ENCODE data around the gene MARK4.

Gene MARK4

DNA sequence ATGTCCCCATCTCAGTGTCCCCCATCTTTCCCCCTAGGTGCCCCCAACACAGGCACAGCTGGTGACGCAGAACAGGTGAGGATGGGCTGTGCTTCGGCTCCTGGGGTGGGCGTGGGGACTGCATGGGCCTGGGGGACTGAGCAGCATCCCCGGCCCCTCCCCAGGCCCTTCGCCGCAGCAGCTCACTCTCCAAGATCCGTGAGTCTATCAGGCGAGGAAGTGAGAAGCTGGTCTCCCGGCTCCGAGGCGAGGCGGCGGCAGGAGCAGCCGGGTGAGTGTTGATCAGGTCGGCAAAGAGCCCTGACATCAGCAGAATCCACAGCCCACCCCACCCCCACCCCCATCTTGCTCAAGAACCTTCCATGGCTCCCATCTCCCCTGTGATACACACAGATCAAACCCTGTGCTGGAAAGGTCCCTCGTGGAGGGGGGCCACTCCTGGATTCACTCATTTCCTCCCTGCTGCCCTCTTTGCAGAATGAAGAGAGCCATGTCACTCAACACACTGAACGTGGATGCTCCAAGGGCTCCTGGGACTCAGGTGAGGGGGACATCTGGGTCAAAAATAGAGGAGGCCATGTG, 99.5 kb downstream of the MARK4 start:
- no peak overlapping the region for H3K4me3 ChIP-seq (ENCODE audit: low read depth, low read length)
- TF ChIP-seq, protein P1, sequence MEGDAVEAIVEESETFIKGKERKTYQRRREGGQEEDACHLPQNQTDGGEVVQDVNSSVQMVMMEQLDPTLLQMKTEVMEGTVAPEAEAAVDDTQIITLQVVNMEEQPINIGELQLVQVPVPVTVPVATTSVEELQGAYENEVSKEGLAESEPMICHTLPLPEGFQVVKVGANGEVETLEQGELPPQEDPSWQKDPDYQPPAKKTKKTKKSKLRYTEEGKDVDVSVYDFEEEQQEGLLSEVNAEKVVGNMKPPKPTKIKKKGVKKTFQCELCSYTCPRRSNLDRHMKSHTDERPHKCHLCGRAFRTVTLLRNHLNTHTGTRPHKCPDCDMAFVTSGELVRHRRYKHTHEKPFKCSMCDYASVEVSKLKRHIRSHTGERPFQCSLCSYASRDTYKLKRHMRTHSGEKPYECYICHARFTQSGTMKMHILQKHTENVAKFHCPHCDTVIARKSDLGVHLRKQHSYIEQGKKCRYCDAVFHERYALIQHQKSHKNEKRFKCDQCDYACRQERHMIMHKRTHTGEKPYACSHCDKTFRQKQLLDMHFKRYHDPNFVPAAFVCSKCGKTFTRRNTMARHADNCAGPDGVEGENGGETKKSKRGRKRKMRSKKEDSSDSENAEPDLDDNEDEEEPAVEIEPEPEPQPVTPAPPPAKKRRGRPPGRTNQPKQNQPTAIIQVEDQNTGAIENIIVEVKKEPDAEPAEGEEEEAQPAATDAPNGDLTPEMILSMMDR (IDR thresholded peaks at IDR 0.05; ENCODE audit: borderline replicate concordance, insufficient read depth, low read depth, low read length) = no peak

DNA sequence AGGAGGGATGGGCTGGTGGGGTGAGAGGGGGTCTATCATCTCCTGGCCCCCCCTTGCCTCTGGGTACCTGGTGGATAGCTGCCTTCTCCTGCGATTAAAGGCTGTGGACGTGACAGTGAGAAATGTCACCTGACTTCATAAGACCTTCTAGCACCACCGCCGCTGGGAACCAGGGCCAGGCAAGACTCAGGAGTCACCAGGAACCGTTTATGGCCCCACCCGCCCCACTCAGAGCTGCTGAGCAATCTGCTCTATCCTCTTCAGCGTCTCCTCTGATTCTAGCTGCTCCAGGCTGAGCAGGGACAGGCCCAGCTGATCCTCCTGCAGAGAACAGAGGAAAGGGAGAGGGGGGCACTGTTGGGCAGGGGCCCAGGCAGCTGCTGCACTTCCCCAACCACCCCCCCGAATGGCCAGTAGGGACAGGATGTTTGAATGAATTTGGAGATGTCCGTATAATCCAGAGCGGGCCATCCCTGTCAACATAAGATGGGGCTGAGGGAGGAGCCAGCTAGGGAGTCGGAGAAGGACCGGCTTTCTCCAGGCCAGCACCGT, 100.4 kb downstream of the MARK4 start:
- TF ChIP-seq, protein P1 (IDR thresholded peaks at IDR 0.05; ENCODE audit: borderline replicate concordance, insufficient read depth, low read depth, low read length) = no peak
- no peak overlapping the region for H3K4me3 ChIP-seq (ENCODE audit: low read depth, low read length)

DNA sequence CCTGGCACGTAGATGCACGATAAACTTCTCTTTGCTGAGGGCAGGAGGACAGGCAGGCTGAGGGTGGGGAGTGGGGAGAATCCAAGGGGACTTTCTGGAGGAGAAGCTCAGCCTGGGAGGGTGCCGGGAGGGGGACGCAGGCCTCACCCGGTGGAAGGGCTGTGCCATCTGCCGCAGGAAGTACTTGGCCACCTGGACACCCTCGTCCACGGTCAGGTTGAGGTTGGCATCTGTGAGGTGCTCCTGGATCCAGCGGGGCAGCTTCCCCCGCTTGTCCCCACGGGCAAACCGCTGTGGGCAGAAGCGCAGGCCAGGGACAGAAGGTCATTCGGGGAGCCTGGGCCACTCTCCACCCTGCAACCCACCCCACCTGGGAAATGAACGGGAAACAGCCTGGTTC, 101.0 kb downstream of the MARK4 start:
- no peak overlapping the region for H3K4me3 ChIP-seq (ENCODE audit: low read depth, low read length)
- TF ChIP-seq, protein P1 (IDR thresholded peaks at IDR 0.05; ENCODE audit: borderline replicate concordance, insufficient read depth, low read depth, low read length) = no peak

DNA sequence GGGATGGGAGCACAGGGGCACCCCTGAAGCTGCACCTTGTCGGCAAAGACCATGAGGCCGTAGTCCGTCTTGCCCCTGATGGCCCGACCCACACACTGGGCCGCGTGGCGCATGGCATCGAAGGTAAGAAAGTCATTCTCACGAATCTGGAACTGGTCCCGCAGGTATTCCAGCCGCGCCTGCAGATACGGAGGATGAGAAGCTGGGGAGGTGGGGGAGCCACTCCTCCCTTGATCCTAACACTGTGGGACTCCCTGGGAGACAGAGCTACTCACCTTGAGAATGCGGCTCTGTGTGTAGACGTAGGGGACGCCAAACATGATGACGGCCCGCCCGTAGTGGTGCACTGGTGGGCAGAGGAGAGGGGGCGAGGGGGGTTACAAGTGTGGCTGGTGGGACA, 101.4 kb downstream of the MARK4 start:
- TF ChIP-seq, protein P1 (IDR thresholded peaks at IDR 0.05; ENCODE audit: borderline replicate concordance, insufficient read depth, low read depth, low read length) = no peak

DNA sequence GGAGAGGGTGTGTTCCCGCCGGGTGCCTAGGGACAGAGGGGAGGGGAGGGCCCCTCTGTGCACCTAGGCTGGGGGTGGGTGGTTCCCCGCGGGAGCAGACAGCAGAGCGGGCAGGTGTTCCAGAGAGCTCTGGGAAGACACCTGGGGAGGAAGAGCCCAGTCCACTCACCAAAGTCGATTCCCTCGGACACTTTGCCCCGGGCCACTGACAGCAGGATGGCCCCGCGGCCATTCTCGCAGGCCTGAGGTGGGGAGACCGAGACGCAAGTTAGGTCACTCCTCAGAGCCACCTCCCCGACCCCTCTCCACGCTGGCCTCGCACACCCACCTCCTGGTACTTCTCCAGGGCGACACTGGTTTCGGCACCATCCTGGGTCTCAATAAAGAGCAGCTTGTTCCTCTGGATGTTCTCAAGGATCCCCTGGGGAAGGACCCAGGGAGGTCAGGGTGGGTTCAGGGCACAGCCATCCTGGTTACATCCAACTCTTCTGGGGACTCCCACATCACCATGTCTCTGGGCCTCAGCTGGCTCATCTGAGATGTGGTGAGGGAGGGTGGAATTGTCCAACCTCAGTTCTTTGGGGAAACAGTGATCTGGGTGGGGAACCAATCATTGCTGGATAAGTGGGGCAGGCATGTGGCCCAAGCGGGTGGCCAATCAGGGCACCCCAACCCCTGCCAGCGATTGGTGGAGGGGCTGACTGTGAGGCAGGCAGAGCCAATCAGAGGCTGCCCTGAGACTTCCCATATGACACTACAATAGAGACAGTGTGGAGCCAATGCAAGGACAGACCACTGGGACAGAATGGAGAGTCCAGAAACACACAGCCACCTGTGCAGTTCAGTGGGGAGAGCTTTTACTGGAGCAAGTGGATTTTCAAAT, 102.1 kb downstream of the MARK4 start:
- H3K4me3 ChIP-seq (ENCODE audit: low read depth, low read length) = no peak overlapping the region
- TF ChIP-seq, protein P1 (IDR thresholded peaks at IDR 0.05; ENCODE audit: borderline replicate concordance, insufficient read depth, low read depth, low read length) = no peak

More for the DNA sequence above, 101.4 kb downstream of the MARK4 start:
- H3K4me3 ChIP-seq (ENCODE audit: low read depth, low read length) = no peak overlapping the region

DNA sequence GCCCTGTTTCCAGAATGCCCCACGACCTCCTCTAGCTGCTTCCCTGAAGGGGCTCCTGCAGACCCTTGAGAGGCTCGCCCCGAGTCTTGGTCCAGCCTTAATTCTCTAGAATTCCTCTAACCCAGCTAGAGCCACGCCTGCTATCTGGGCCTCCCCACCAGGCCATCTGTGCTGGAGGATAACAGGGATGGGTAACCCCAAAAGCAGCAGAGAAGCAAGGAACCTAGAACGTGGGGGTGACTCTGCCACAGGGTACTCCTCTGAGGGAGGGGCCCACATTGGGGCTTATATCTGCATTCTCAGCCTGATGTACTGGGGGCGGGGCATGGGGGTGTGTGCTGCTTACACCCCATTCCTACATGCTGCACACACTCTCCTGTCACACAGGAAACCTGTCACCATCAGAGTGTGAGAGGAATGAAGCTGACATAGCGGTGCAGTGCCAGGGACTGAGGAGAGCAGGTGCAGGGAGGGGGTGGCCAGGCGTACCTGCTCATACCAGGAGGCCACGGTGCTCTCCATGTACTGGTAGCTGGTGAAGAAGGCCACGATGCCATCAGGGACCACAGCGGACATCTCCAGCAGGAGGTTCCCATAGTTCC, 103.3 kb downstream of the MARK4 start:
- no peak overlapping the region for H3K4me3 ChIP-seq (ENCODE audit: low read depth, low read length)
- TF ChIP-seq, protein P1 (IDR thresholded peaks at IDR 0.05; ENCODE audit: borderline replicate concordance, insufficient read depth, low read depth, low read length) = no peak
